Bronchial epithelial cell (primary cell): Measurements from ENCODE around the gene CCDC80. TPM values are rescaled to one million over a fixed set of nuclear protein-coding genes. Genes with fewer than 3 reads are reported as not detected.

ENCODE experiments used
- DNase-seq: peaks from one replicate; pipeline ENCODE4 v3.0.0-alpha.2; 2010; ENCODE audit warnings: low read depth
- FAIRE-seq: peaks from 2 replicates; lab custom pipeline; 2011; peaks lifted over from hg19 to GRCh38; lab: Jason Lieb, UNC
- H3K27me3 ChIP-seq: 2 replicates; pipeline ENCODE4 v1.5.1; 2011; ENCODE audit warnings: low read length; ENCODE audit not compliant: control insufficient read depth, insufficient read depth
- H3K36me3 ChIP-seq: 2 replicates; pipeline ENCODE4 v1.5.1; 2011; ENCODE audit warnings: low read length; ENCODE audit not compliant: control insufficient read depth, insufficient read depth
- H3K4me3 ChIP-seq: 2 replicates; pipeline ENCODE4 v1.5.1; 2011; ENCODE audit warnings: mild to moderate bottlenecking, low read depth, low read length, control low read depth
- CTCF ChIP-seq: IDR thresholded peaks from 2 replicates; pipeline ENCODE4 v1.5.1; 2011; ENCODE audit warnings: mild to moderate bottlenecking, moderate library complexity, low read length, control low read depth, inconsistent platforms; ENCODE audit not compliant: insufficient read depth, severe bottlenecking
- total RNA-seq: library from RNA; depleted of rRNA; stranded (reverse); fragments of >200 nt; gene quantifications from 2 replicates; pipeline ENCODE4 v1.2.1, GENCODE V29; 2014

CCDC80 gene
- total RNA-seq, 1 donor from 2014 or later = 8.2 TPM

- no peaks in the 10 kb centered on the region for H3K27me3 ChIP-seq
- TF ChIP-seq CTCF = no peak
- no peaks in the 10 kb centered on the region for H3K36me3 ChIP-seq
- no peak overlapping the region for H3K4me3 ChIP-seq
- DNase-seq = no peak
- no peak for FAIRE-seq
Observed at GRCh38 chr3:112555535-112556170, 85.3 kb downstream of the CCDC80 start.

GRCh38 chr3:112550859-112551258, 90.1 kb downstream of the CCDC80 start:
- DNase-seq = no peak
- TF ChIP-seq CTCF = no peak
- no peak overlapping the region for H3K4me3 ChIP-seq
- no peaks in the 10 kb centered on the region for H3K27me3 ChIP-seq
- no peak for FAIRE-seq
- no peaks in the 10 kb centered on the region for H3K36me3 ChIP-seq

Other genes with a start within 250 kb of the CCDC80 start
- gene BTLA, start 141.7 kb downstream of the CCDC80 start, total RNA-seq = not detected in 2 replicates
- gene ATG3, start 79.2 kb downstream of the CCDC80 start, total RNA-seq = 73.2 and 106 TPM in 2 replicates
- gene SLC35A5, start 79.1 kb downstream of the CCDC80 start, total RNA-seq = 14.0 and 17.0 TPM in 2 replicates
- gene CD200R1L, start 205.7 kb upstream of the CCDC80 start, total RNA-seq = 0.26 TPM in 1 of 2 replicates, not detected in the other